ENCODE data around the gene HNRNPA1.
"Not testable (repeated sequence)": the region's sequence is repeated elsewhere in the genome, so short reads cannot be mapped to it uniquely, and the experiment has no call there.

Gene HNRNPA1

GRCh38 chr12:54280468-54281260 lies at the start of gene HNRNPA1:
Gene HNRNPA1 (plus strand): TSS chr12:54280726. CDS start chr12:54280808, 82 bp downstream.
- Histone ChIP-seq H3K9me3 (ENCODE audit: insufficient read depth, low read depth, low read length) (no peaks in the 10 kb centered on the region), H3K36me3 (ENCODE audit: insufficient read depth, low read length) (peaks cover 51% of the 10 kb centered on the region), H3K9me2 (replicated peaks; ENCODE audit: low read depth, low read length) (no peaks in the 10 kb centered on the region), H3K9ac (ENCODE audit: low read depth, low read length, poor library complexity, severe bottlenecking) (peak within 1 kb of the TSS; percentile 93), H3K4me1 (ENCODE audit: insufficient read depth, low read length, poor library complexity, severe bottlenecking) (peaks cover 49% of the 10 kb centered on the region), H3F3A (ENCODE audit: low read depth) (0 out of 2 replicates have a peak, but pooled peaks cover 3% of the 10 kb centered on the region), H4K20me1 (ENCODE audit: insufficient read depth, low read length, poor library complexity, severe bottlenecking) (peaks cover 79% of the 10 kb centered on the region), H3K79me2 (ENCODE audit: insufficient read depth, low read length) (peaks cover 91% of the 10 kb centered on the region), H3K4me3 (ENCODE audit: low read length, poor library complexity, severe bottlenecking) (peak within 1 kb of the TSS; percentile 76), H3K4me2 (ENCODE audit: low read depth, low read length, poor library complexity, severe bottlenecking) (peak within 1 kb of the TSS; percentile 99), H2AFZ (ENCODE audit: low read length) (peak within 1 kb of the TSS; percentile 40), H3K27me3 (ENCODE audit: insufficient read depth, low read length, poor library complexity, severe bottlenecking) (peaks cover 21% of the 10 kb centered on the region)
- TF ChIP-seq EZH2phosphoT487 (IDR thresholded peaks at IDR 0.05; ENCODE audit: borderline replicate concordance) (no peak), CTCF (conservative IDR thresholded peaks at IDR 0.05; ENCODE audit: low read length) (no peak)

GRCh38 chr12:54231269-54231668 lies 49.3 kb upstream of the HNRNPA1 start:
- not testable (repeated sequence) for H2AFZ ChIP-seq (ENCODE audit: low read length); H4K20me1 ChIP-seq (ENCODE audit: insufficient read depth, low read length, poor library complexity, severe bottlenecking); H3K9me2 ChIP-seq (replicated peaks; ENCODE audit: low read depth, low read length); H3K79me2 ChIP-seq (ENCODE audit: insufficient read depth, low read length); H3K9me3 ChIP-seq (ENCODE audit: insufficient read depth, low read depth, low read length); H3F3A ChIP-seq (ENCODE audit: low read depth); H3K4me3 ChIP-seq (ENCODE audit: low read length, poor library complexity, severe bottlenecking); H3K9ac ChIP-seq (ENCODE audit: low read depth, low read length, poor library complexity, severe bottlenecking); H3K27me3 ChIP-seq (ENCODE audit: insufficient read depth, low read length, poor library complexity, severe bottlenecking); H3K36me3 ChIP-seq (ENCODE audit: insufficient read depth, low read length); H3K4me2 ChIP-seq (ENCODE audit: low read depth, low read length, poor library complexity, severe bottlenecking)
- H3K4me1 ChIP-seq (ENCODE audit: insufficient read depth, low read length, poor library complexity, severe bottlenecking), result peaks cover 17% of the 10 kb centered on the region

DNA sequence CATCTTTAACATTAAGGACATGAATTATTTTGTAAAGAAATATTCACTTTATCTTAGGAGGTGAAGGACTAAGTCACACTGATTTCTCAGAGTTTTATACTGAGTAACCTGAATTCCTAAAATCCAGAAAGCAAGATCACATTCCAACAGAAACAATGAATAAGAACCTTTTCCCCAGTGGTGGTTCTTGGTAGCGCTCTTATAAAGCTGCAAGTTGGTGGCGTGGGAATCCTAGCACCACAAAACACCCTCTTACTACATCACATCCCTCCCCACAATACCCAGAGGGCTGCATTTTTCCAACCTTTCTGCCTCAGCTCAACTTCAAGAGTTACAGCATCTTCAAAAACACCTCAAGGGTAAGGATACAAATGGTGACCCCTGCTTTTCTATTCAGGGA lies 47.7 kb upstream of the HNRNPA1 start:
- Histone ChIP-seq H3K4me1 (ENCODE audit: insufficient read depth, low read length, poor library complexity, severe bottlenecking) (peaks cover 17% of the 10 kb centered on the region), H3K27me3 (ENCODE audit: insufficient read depth, low read length, poor library complexity, severe bottlenecking) (no peaks in the 10 kb centered on the region), H3K4me3 (ENCODE audit: low read length, poor library complexity, severe bottlenecking) (no peak overlapping the region), H3K36me3 (ENCODE audit: insufficient read depth, low read length) (peaks cover 4% of the 10 kb centered on the region; the same call in 1 of the 2 replicates), H3K9me2 (replicated peaks; ENCODE audit: low read depth, low read length) (no peaks in the 10 kb centered on the region), H3K9ac (ENCODE audit: low read depth, low read length, poor library complexity, severe bottlenecking) (no peak overlapping the region), H2AFZ (ENCODE audit: low read length) (no peak overlapping the region), H3K9me3 (ENCODE audit: insufficient read depth, low read depth, low read length) (no peaks in the 10 kb centered on the region), H3K79me2 (ENCODE audit: insufficient read depth, low read length) (no peaks in the 10 kb centered on the region), H3F3A (ENCODE audit: low read depth) (no peaks in the 10 kb centered on the region), H4K20me1 (ENCODE audit: insufficient read depth, low read length, poor library complexity, severe bottlenecking) (no peaks in the 10 kb centered on the region), H3K4me2 (ENCODE audit: low read depth, low read length, poor library complexity, severe bottlenecking) (no peak overlapping the region)
- TF ChIP-seq EZH2phosphoT487 (IDR thresholded peaks at IDR 0.05; ENCODE audit: borderline replicate concordance) (no peak), CTCF (conservative IDR thresholded peaks at IDR 0.05; ENCODE audit: low read length) (peak; percentile 26; the same call in 1 of the 2 replicates)
